Stimulated activated CD8-positive, alpha-beta memory T cell treated with anti-CD3 and anti-CD28 coated beads, Interleukin-4, amount 100 ng/mL, for 4 hours (primary cell): ENCODE measurements around the gene SLC25A19.
A peak's percentile ranks its signal among the peaks of the same experiment; 100 is the strongest.
"Not testable (repeated sequence)": the region's sequence is repeated elsewhere in the genome, so short reads cannot be mapped to it uniquely, and the experiment has no call there.

ENCODE experiments used
- DNase-seq, 2 donors: peaks; one replicate each; pipeline ENCODE4 v3.0.0-alpha.2; 2020; ENCODE audit warnings: low read depth in 2 of 2, low spot score in 1 of 2

SLC25A19 gene

GRCh38 chr17:75301502-75302206 lies 12.4 kb upstream of the SLC25A19 start:
- no peak for DNase-seq

DNA sequence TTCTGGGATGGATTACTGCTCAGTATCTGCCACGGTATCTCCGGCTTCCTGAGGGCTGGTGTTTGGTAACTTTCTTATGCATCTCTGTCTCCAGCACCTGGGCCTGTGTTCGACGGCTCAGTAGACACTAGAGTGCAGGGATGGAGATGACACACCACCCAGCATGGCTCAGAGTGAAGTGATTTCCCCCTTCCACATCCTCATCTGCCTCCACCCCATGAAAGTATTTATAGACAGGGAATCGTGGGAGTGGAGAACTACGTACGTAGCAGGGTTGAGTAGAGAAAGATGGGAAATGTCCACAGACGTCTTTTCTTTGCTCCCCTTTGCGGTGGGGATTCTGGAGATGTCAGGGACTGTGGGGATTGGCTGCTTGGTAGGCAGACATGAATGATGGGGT lies 11.8 kb upstream of the SLC25A19 start:
- DNase-seq = no peak

GRCh38 chr17:75300280-75300679 lies 11.0 kb upstream of the SLC25A19 start:
- no peak for DNase-seq

DNA sequence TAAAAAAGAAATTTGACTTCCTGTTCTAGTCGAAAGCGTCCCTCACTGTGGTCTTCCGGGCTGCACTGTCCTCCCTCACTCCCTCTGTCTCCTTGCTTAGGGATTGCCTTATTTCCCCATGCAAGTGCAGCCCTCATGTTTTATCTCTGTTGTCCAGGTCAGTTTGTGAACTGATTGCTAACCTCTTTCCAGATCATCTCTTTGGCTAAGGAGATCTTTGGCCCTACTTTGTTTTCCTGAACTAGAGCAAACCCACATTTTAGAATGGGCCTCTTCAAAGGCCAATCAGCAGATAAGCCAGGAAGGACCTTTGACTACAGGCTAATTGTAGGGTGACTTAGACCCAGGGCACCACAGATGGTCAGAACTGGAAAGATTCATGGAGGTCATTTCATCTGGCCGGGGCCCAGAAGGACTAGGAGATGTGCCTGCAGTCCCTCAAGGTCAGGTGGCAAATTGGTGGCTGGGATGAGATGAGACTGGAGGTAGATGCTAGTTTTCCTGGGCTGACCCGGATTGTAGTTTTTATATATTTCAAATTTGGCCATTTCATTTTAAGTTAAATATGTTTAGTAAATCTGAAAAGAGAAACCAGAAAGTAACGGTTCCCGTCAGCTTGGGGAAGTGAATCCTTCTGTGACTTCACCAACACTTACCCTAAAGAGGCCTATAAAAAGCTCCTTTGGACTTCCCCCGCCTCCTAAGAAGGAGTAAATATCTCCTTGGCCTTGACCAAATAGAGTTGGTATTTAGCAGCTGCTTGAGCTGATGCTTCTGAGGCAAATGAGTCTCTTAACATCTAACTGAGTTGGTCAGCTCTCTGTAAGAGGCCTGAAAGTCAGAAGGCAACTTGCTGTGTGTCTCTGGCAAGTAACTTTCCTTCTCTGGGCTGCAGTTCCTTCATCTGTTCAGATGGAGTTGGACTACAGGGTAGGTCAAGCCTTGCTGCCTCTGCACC lies 6.2 kb upstream of the SLC25A19 start:
- no peak for DNase-seq

GRCh38 chr17:75292810-75293448 lies 3.7 kb upstream of the SLC25A19 start:
- DNase-seq = not testable (repeated sequence)

GRCh38 chr17:75289832-75290337 lies 652 bp upstream of the SLC25A19 start:
- DNase-seq = peak; percentile 43 to 48

- DNase-seq = peak in 1 of 2 donors; percentile 16
These were observed 491 bp downstream of the SLC25A19 start for GRCh38 chr17:75288770-75289114.

DNA sequence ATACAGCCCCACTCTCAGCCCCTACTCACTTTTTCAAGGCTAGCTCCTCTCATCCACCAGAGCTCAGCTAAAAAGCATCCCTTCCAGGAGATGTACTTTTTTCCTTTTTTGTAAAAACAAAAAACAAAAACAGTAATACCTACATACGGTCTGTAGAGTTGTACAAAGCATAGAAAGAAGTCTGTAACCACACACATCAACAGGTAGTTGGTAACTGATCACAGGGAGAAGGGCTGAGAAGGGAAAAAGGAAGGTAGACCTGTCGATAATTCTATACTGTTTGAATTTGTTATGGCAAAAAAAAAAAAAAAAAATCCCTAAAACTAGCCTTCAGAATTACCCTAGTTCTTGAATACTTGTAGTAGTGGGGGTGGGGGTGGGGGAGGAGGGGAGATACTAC lies 874 bp downstream of the SLC25A19 start:
- no peak for DNase-seq

GRCh38 chr17:75287221-75287620 lies 2.0 kb downstream of the SLC25A19 start:
- no peak for DNase-seq

- no peak for DNase-seq
These were observed 4.1 kb downstream of the SLC25A19 start for GRCh38 chr17:75285123-75285522.

DNA sequence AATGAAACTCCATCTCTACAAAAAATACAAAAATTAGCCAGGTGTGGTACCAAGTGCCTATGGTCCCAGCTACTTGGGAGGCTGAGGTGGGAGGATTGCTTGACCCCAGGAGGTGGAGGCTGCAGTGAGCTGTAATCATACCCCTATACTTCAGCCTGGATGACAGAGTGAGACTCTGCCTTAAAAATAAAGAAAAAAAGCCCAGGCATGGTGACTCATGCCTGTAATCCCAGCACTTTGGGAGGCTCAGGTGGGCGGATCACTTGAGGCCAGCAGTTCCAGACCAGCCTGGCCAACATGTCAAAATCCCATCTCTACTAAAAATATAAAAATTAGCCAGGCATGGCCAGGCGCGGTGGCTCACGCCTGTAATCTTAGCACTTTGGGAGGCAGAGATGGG lies 9.0 kb downstream of the SLC25A19 start:
- DNase-seq = not testable (repeated sequence)

DNA sequence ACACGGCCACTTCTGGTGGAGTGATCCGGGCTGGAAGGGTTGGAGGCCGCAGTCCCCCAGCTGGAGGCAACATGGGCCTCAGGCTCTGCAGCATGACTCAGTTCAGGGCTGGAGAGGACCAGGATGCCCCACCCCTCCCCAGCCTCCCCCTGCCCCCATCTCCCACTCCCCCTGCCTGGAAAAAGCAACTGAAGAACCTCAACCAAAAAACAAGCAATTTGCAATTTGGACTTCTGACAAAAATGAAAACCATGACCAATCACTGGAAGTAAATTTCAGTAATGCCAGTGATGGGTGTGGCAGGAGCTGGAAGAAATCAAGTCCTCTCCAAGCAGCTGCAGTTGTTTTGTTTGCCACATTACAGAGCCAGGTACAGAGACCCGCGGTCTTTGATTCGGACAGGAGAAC lies 11.6 kb downstream of the SLC25A19 start:
- no peak for DNase-seq

DNA sequence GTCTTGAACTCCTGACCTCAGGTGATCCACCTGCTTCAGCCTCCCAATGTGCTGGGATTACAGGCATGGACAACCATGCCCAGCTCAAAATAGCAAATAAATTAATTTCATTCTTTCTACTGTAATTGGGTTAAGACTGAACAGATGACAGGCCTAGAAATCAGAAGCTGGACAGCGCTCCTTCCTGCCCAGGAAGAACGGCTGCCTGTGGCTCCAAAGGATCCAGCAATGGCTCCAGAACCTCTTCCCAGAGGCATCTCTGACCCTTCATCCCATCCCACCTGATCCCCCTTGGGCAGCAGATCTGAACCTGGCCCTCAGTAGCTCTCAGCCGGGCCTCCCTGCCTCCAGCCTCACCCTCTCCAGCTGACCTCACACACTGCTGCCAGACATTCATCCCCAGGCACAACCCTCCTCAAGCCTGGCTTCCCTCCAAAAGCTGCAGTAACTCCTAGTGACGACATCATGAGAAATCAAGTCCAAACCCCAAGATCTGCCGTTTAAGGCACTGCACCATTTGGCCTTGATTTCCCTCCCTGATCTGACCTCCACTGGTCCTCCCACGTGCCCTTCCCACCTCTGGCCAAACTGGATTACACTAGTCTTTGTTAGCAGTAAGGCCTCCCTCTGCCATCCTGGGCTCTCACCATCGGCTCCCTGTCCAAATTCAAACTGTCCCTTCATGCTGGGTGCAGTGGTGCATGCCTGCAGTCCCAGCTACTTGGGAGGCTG lies 15.1 kb downstream of the SLC25A19 start:
- DNase-seq = no peak

DNA sequence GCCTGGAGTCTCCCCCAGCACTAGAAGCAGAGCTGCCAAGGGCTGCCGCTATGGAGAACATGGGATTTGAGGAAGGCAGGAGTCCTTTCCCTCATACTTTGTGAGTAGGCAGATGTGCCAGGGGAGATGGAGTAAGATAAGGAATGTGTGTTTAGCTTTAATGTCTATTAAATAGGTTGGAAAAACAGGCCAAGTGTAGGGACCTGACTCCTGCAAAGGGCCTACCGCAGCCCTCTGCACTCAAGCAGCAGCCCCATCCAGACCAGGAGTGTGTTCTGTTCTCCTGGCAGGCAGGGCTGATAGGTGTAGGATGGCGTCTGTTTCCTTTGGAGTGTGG lies 16.4 kb downstream of the SLC25A19 start:
- DNase-seq = no peak

DNA sequence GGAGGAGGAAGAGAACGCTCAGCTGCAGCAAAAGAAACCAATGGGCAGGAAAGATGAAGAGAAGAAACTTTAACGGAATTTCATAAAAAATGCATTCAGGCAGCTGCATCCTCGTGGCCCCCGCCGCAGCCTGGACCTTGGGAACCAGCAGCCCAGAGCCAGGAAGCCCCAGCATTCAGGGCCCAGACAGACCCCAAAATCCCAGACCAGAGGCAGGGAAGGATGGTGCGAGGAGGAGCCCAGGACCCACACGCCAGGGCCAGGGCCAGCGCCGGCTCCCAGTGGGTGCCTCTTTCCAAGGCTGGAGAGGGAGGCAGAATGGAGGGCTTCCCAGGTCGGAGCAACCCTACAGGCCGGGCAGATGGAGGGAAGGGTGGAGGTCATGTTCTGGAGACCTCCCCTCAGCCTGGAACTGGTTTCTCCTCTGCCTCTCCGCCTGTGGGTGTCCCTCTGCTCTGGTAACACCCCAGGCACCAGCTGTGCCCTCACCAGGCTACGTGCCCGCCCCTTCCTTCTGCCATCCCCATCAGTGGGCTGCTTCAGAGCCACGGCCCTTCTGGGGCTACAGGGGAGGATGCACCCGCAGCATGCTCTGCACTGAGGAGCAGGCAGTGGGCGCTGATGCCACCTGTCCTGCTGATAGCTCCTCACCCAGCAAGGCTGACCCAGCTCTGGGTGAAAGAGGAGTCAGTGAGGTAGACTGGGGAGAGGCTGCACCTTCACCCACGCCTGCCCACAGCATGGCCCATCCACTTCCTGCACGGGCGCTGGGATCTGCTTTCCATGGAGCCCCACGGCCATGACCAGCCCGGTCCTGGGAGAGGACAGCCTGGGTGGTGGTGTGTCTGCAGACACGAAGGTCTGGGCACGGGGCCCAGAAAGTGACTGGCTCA lies 17.0 kb downstream of the SLC25A19 start:
- no peak for DNase-seq

DNA sequence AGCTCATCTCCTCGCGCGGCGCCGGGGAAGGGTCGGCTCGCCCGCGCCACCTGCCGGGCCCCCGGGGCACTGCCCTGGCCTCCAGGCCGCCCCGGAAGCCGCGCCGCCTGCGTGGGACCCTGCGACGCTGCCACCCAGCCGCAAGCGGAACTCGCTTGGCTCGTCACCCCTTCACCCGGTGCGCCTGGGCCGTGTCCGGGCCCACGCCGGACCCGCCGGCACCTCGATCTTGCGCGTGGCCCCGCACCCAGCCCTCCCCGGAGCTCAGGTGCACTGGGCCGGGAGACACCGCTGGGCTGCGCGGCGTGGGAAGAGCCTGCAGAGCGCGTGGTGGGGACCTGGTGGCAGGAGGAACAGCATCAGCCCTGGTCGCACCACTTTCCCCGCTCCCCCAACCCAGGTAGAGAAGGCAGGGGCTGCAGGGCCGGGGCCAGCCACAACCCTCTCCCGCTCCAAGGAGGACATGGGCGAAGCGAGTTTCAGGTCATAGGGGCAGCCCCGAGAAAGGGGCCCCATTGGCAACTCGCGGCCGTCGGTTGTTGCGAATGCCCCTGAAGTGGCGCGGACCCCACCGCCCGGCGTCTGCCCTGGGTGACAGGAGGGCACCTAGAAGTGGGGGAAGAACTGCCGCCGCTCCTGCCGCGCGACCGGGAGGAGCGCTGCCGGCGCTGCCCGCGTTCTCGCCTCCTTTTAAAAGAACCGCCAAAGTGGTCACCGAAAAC lies 17.8 kb downstream of the SLC25A19 start:
- peak; percentile 58 to 76 for DNase-seq

DNA sequence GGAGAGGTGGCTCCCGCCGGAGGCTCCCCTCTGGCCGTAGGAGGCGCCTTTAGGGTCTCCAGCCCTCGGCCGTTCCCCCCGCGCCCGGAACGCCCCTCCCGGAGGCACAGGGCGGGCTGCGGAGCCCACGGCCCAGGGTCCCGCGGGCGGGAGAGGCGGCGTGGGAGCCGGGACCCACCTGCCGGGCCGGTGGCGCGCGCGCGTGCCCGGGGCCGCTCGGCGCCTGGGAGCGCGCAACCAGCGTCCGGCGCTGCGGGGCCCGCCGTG lies 18.3 kb downstream of the SLC25A19 start, which contains the start of gene MIF4GD:
Gene MIF4GD, minus strand, starts transcription at position 266 of the 267 bp plus-strand sequence. CDS start 1,036 bp downstream, outside the sequence.
- DNase-seq = no peak

DNA sequence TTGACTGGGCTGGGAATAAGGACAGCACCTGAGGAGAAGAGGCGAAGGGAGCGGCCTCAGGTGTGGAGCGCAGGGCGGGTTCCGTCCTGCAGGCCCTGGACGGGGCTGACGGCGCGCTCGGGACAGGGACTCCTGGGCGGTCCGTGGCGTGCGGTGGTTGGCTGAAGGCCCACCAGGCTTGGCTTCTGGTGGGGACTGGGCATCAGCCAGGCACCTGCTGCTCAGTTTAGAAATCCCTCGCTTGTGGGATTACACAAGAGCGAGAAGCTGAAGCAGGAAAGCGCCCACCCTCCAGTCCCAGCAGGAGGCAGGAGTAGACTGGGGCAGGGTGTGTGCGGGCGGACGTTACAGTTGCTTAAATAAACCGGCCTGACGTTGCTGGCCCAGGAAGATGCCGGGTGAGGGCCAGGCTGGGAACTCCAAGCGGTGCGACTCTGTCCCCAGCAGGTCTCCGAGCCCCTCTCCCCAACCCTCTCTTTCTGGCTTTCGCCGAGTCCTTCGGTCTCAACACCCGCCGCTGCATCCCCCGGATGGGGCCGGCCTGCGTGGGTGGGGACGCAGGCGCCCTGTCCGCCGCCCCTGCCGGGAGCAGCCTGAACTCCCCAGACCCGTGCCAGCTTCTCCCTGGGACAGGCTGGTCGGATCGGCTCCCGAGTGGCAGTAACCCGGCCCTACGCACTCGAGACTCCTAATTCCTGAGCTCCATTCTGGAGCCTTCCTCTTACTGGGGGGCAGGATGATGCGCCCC lies 18.8 kb downstream of the SLC25A19 start:
- peak in 1 of 2 donors; percentile 24 for DNase-seq

GRCh38 chr17:75269844-75270217 lies 19.4 kb downstream of the SLC25A19 start:
- DNase-seq = no peak
